ENCODE results near the gene LRRC3B. TPM values are rescaled to one million over a fixed set of nuclear protein-coding genes. Genes with fewer than 3 reads are reported as not detected.

Gene LRRC3B
- total RNA-seq, 1 experiment from 2014 or later, result not detected

- no peak for DNase-seq (ENCODE audit: low spot score)
Measured at GRCh38 chr3:26630669-26631389, 8.3 kb downstream of the LRRC3B start.

- no peak for DNase-seq (ENCODE audit: low spot score)
Measured at GRCh38 chr3:26631390-26631738, 8.8 kb downstream of the LRRC3B start.

GRCh38 chr3:26634601-26635000 is 12.0 kb downstream of the LRRC3B start:
- no peak for DNase-seq (ENCODE audit: low spot score)

GRCh38 chr3:26636096-26636727 is 13.6 kb downstream of the LRRC3B start:
- no peak for DNase-seq (ENCODE audit: low spot score)

GRCh38 chr3:26637698-26638097 is 15.1 kb downstream of the LRRC3B start:
- no peak for DNase-seq (ENCODE audit: low spot score)

- no peak for DNase-seq (ENCODE audit: low spot score)
Measured at GRCh38 chr3:26638113-26638512, 15.5 kb downstream of the LRRC3B start.

GRCh38 chr3:26639339-26639738 is 16.8 kb downstream of the LRRC3B start:
- DNase-seq (ENCODE audit: low spot score), result no peak

GRCh38 chr3:26647078-26647477 is 24.5 kb downstream of the LRRC3B start:
- DNase-seq (ENCODE audit: low spot score), result no peak

- DNase-seq (ENCODE audit: low spot score), result no peak
Measured at GRCh38 chr3:26648461-26648860, 25.9 kb downstream of the LRRC3B start.

- DNase-seq (ENCODE audit: low spot score), result no peak
Measured at GRCh38 chr3:26652164-26652563, 29.6 kb downstream of the LRRC3B start.

GRCh38 chr3:26653811-26654425 is 31.3 kb downstream of the LRRC3B start:
- no peak for DNase-seq (ENCODE audit: low spot score)

- DNase-seq (ENCODE audit: low spot score), result peak; percentile 47
Measured at GRCh38 chr3:26655231-26655630, 32.7 kb downstream of the LRRC3B start.

- peak; percentile 14 for DNase-seq (ENCODE audit: low spot score)
Measured at GRCh38 chr3:26657348-26657976, 34.9 kb downstream of the LRRC3B start.

- no peak for DNase-seq (ENCODE audit: low spot score)
Measured at GRCh38 chr3:26668171-26668570, 45.6 kb downstream of the LRRC3B start.

GRCh38 chr3:26668696-26669095 is 46.1 kb downstream of the LRRC3B start:
- no peak for DNase-seq (ENCODE audit: low spot score)

- DNase-seq (ENCODE audit: low spot score), result no peak
Measured at GRCh38 chr3:26675336-26675735, 52.8 kb downstream of the LRRC3B start.

GRCh38 chr3:26681632-26682031 is 59.1 kb downstream of the LRRC3B start:
- no peak for DNase-seq (ENCODE audit: low spot score)

- no peak for DNase-seq (ENCODE audit: low spot score)
Measured at GRCh38 chr3:26682406-26682805, 59.8 kb downstream of the LRRC3B start.

GRCh38 chr3:26683902-26684301 is 61.3 kb downstream of the LRRC3B start:
- DNase-seq (ENCODE audit: low spot score), result no peak

GRCh38 chr3:26687466-26687865 is 64.9 kb downstream of the LRRC3B start:
- DNase-seq (ENCODE audit: low spot score), result no peak

- DNase-seq (ENCODE audit: low spot score), result no peak
Measured at GRCh38 chr3:26699553-26699952, 77.0 kb downstream of the LRRC3B start.

GRCh38 chr3:26703519-26703918 is 80.9 kb downstream of the LRRC3B start:
- DNase-seq (ENCODE audit: low spot score), result no peak

- no peak for DNase-seq (ENCODE audit: low spot score)
Measured at GRCh38 chr3:26704736-26705135, 82.2 kb downstream of the LRRC3B start.

Measured in A172 (cell line).